HG03095 (cell line): ENCODE measurements around the gene HCST.
"Not testable (repeated sequence)": the region's sequence is repeated elsewhere in the genome, so short reads cannot be mapped to it uniquely, and the experiment has no call there.

Experiments
- ATAC-seq: cut with Tn5 transposase; IDR thresholded peaks from one replicate; pipeline ENCODE4 v1.9.1; 2021; ENCODE audit warnings: moderate library complexity; ENCODE audit not compliant: unreplicated experiment

HCST gene

GRCh38 chr19:35901854-35902661 lies at the start of gene HCST:
HCST (plus strand) TSS chr19:35902529; CDS start chr19:35902594, 65 bp downstream.
- no peak for ATAC-seq

- ATAC-seq, result no peak
Observed at GRCh38 chr19:35853038-35853756, 49.1 kb upstream of the HCST start.

GRCh38 chr19:35856546-35857149 lies 45.7 kb upstream of the HCST start, which contains the start of gene KIRREL2:
KIRREL2 (plus strand) TSS chr19:35856911; CDS start chr19:35857120, 209 bp downstream.
- ATAC-seq, result no peak

GRCh38 chr19:35858311-35858710 lies 44.0 kb upstream of the HCST start:
- no peak for ATAC-seq

GRCh38 chr19:35859414-35859813 lies 42.9 kb upstream of the HCST start:
- ATAC-seq, result no peak

- ATAC-seq, result no peak
Observed at GRCh38 chr19:35860436-35860817, 41.9 kb upstream of the HCST start.

- no peak for ATAC-seq
Observed at GRCh38 chr19:35860818-35861639, 41.3 kb upstream of the HCST start.

GRCh38 chr19:35861640-35862160 lies 40.6 kb upstream of the HCST start:
- ATAC-seq, result no peak

GRCh38 chr19:35862528-35862927 lies 39.8 kb upstream of the HCST start:
- ATAC-seq, result no peak

- ATAC-seq, result no peak
Observed at GRCh38 chr19:35863018-35863417, 39.3 kb upstream of the HCST start.

- ATAC-seq, result no peak
Observed at GRCh38 chr19:35868172-35868822, 34.0 kb upstream of the HCST start, which contains the start of gene APLP1. APLP1 (plus strand) TSS chr19:35868574; CDS start chr19:35868637, 63 bp downstream.

- ATAC-seq, result no peak
Observed at GRCh38 chr19:35868823-35869326, 33.5 kb upstream of the HCST start.

GRCh38 chr19:35869327-35870123 lies 32.8 kb upstream of the HCST start:
- peak; percentile 57 for ATAC-seq

GRCh38 chr19:35870124-35870736 lies 32.1 kb upstream of the HCST start:
- ATAC-seq, result not testable (repeated sequence)

GRCh38 chr19:35870798-35871197 lies 31.5 kb upstream of the HCST start:
- ATAC-seq, result no peak

GRCh38 chr19:35871611-35872010 lies 30.7 kb upstream of the HCST start:
- no peak for ATAC-seq

- no peak for ATAC-seq
Observed at GRCh38 chr19:35872180-35872579, 30.1 kb upstream of the HCST start.

GRCh38 chr19:35874392-35874930 lies 27.9 kb upstream of the HCST start:
- ATAC-seq, result no peak
